ENCODE results near the gene THBS1.

The THBS1 gene

GRCh38 chr15:39548561-39548960 lies 32.3 kb upstream of the THBS1 start:
- H2AFZ ChIP-seq (ENCODE audit: low read depth, low read length, severe bottlenecking), result no peak overlapping the region
- TF ChIP-seq, protein P1, sequence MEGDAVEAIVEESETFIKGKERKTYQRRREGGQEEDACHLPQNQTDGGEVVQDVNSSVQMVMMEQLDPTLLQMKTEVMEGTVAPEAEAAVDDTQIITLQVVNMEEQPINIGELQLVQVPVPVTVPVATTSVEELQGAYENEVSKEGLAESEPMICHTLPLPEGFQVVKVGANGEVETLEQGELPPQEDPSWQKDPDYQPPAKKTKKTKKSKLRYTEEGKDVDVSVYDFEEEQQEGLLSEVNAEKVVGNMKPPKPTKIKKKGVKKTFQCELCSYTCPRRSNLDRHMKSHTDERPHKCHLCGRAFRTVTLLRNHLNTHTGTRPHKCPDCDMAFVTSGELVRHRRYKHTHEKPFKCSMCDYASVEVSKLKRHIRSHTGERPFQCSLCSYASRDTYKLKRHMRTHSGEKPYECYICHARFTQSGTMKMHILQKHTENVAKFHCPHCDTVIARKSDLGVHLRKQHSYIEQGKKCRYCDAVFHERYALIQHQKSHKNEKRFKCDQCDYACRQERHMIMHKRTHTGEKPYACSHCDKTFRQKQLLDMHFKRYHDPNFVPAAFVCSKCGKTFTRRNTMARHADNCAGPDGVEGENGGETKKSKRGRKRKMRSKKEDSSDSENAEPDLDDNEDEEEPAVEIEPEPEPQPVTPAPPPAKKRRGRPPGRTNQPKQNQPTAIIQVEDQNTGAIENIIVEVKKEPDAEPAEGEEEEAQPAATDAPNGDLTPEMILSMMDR (IDR thresholded peaks at IDR 0.05; ENCODE audit: insufficient read depth, low read length, poor library complexity, severe bottlenecking), result no peak
- TF ChIP-seq EZH2phosphoT487 (conservative IDR thresholded peaks at IDR 0.05; ENCODE audit: low read length), result no peak
- H3F3A ChIP-seq (ENCODE audit: insufficient read depth), result no peaks in the 10 kb centered on the region
- no peaks in the 10 kb centered on the region for H4K20me1 ChIP-seq (ENCODE audit: low read depth, low read length)
- H3K9me2 ChIP-seq (replicated peaks; ENCODE audit: insufficient read depth, low read length), result no peaks in the 10 kb centered on the region
- H3K9me3 ChIP-seq (ENCODE audit: insufficient read depth, low read length), result no peaks in the 10 kb centered on the region
- H3K27ac ChIP-seq (ENCODE audit: low read depth, low read length), result no peak overlapping the region
- H3K79me2 ChIP-seq (ENCODE audit: insufficient read depth, low read length), result no peaks in the 10 kb centered on the region
- no peaks in the 10 kb centered on the region for H3K27me3 ChIP-seq (ENCODE audit: low read length)
- no peak overlapping the region for H3K9ac ChIP-seq (ENCODE audit: low read length)
- H3K36me3 ChIP-seq (ENCODE audit: low read length), result no peaks in the 10 kb centered on the region
- H3K4me3 ChIP-seq (ENCODE audit: insufficient read depth, low read length, poor library complexity, severe bottlenecking), result no peak overlapping the region
- no peak overlapping the region for H3K4me2 ChIP-seq (ENCODE audit: low read depth, low read length, poor library complexity, severe bottlenecking)

GRCh38 chr15:39549912-39550311 lies 31.0 kb upstream of the THBS1 start:
- no peaks in the 10 kb centered on the region for H4K20me1 ChIP-seq (ENCODE audit: low read depth, low read length)
- H3K36me3 ChIP-seq (ENCODE audit: low read length), result no peaks in the 10 kb centered on the region
- TF ChIP-seq, protein P1 (IDR thresholded peaks at IDR 0.05; ENCODE audit: insufficient read depth, low read length, poor library complexity, severe bottlenecking), result no peak
- TF ChIP-seq EZH2phosphoT487 (conservative IDR thresholded peaks at IDR 0.05; ENCODE audit: low read length), result no peak
- H3K79me2 ChIP-seq (ENCODE audit: insufficient read depth, low read length), result no peaks in the 10 kb centered on the region
- no peaks in the 10 kb centered on the region for H3K9me2 ChIP-seq (replicated peaks; ENCODE audit: insufficient read depth, low read length)
- H3K4me3 ChIP-seq (ENCODE audit: insufficient read depth, low read length, poor library complexity, severe bottlenecking), result no peak overlapping the region
- H3K27me3 ChIP-seq (ENCODE audit: low read length), result no peaks in the 10 kb centered on the region
- H3K9me3 ChIP-seq (ENCODE audit: insufficient read depth, low read length), result no peaks in the 10 kb centered on the region
- H3K9ac ChIP-seq (ENCODE audit: low read length), result no peak overlapping the region
- H2AFZ ChIP-seq (ENCODE audit: low read depth, low read length, severe bottlenecking), result no peak overlapping the region
- H3F3A ChIP-seq (ENCODE audit: insufficient read depth), result no peaks in the 10 kb centered on the region
- H3K4me2 ChIP-seq (ENCODE audit: low read depth, low read length, poor library complexity, severe bottlenecking), result no peak overlapping the region
- H3K27ac ChIP-seq (ENCODE audit: low read depth, low read length), result no peak overlapping the region

- Histone ChIP-seq H3K79me2 (ENCODE audit: insufficient read depth, low read length) (no peaks in the 10 kb centered on the region), H3K27me3 (ENCODE audit: low read length) (no peaks in the 10 kb centered on the region), H3F3A (ENCODE audit: insufficient read depth) (no peaks in the 10 kb centered on the region), H3K36me3 (ENCODE audit: low read length) (no peaks in the 10 kb centered on the region), H3K4me3 (ENCODE audit: insufficient read depth, low read length, poor library complexity, severe bottlenecking) (no peak overlapping the region), H2AFZ (ENCODE audit: low read depth, low read length, severe bottlenecking) (no peak overlapping the region), H3K9ac (ENCODE audit: low read length) (no peak overlapping the region), H3K9me3 (ENCODE audit: insufficient read depth, low read length) (no peaks in the 10 kb centered on the region), H4K20me1 (ENCODE audit: low read depth, low read length) (no peaks in the 10 kb centered on the region), H3K27ac (ENCODE audit: low read depth, low read length) (no peak overlapping the region), H3K4me2 (ENCODE audit: low read depth, low read length, poor library complexity, severe bottlenecking) (no peak overlapping the region), H3K9me2 (replicated peaks; ENCODE audit: insufficient read depth, low read length) (no peaks in the 10 kb centered on the region)
- TF ChIP-seq EZH2phosphoT487 (conservative IDR thresholded peaks at IDR 0.05; ENCODE audit: low read length), result no peak
- TF ChIP-seq, protein P1 (IDR thresholded peaks at IDR 0.05; ENCODE audit: insufficient read depth, low read length, poor library complexity, severe bottlenecking), result no peak
Measured at GRCh38 chr15:39551476-39551875, 29.4 kb upstream of the THBS1 start.

Data from SU-DHL-6 (cell line).